Uterus (tissue), 4 donors: ENCODE data around the gene SRRM5. TPM values are rescaled to one million over a fixed set of nuclear protein-coding genes. Genes with fewer than 3 reads are reported as not detected.
"Not testable (repeated sequence)": the region's sequence is repeated elsewhere in the genome, so short reads cannot be mapped to it uniquely, and the experiment has no call there.

Experiments used
- DNase-seq, 2 donors: peaks; one replicate each; pipeline ENCODE4 v3.0.0-alpha.2; 2019 to 2020
- H3K27ac ChIP-seq, 2 donors: fragments of 200-600 bp; sonication (generic); 1 replicate in 1 of 2; 2 replicates in 1 of 2; pipeline ENCODE4 v1.5.1; 2016 to 2018
- H3K27me3 ChIP-seq, 2 donors: fragments of 200-600 bp; sonication (generic); one replicate each; pipeline ENCODE4 v1.5.1; 2018 to 2019; ENCODE audit warnings: control low read depth in 1 of 2
- H3K36me3 ChIP-seq, 2 donors: fragments of 200-600 bp; sonication (generic); one replicate each; pipeline ENCODE4 v1.5.1; 2019; ENCODE audit warnings: control low read depth in 1 of 2
- H3K4me1 ChIP-seq, 2 donors: fragments of 200-600 bp; sonication (generic); one replicate each; pipeline ENCODE4 v1.5.1; 2018 to 2019; ENCODE audit warnings: control low read depth in 1 of 2
- H3K4me3 ChIP-seq, 2 donors: fragments of 200-600 bp; sonication (generic); 1 replicate in 1 of 2; 2 replicates in 1 of 2; pipeline ENCODE4 v1.5.1; 2018 to 2019; ENCODE audit warnings: mild to moderate bottlenecking in 1 of 2
- H3K9me3 ChIP-seq, 2 donors: fragments of 200-600 bp; sonication (generic); one replicate each; pipeline ENCODE4 v1.5.1; 2019; ENCODE audit warnings: control low read depth in 1 of 2
- CTCF ChIP-seq, 4 experiments: fragments of 200-600 bp in 2 of 4; fragments of 450-650 bp in 2 of 4; sonication (generic) in 2 of 4; IDR thresholded peaks; one replicate each; pipeline ENCODE4 v1.5.1; 2016 to 2019; ENCODE audit warnings: antibody characterized with exemption in 4 of 4, mild to moderate bottlenecking in 2 of 4, moderate library complexity in 1 of 4
- POLR2A ChIP-seq, 2 donors: fragments of 450-650 bp; IDR thresholded peaks; one replicate each; pipeline ENCODE4 v1.6.1; 2016; ENCODE audit warnings: antibody characterized with exemption in 2 of 2, mild to moderate bottlenecking in 1 of 2, moderate library complexity in 1 of 2
- intact Hi-C: fragments of 100-400 bp; cut with DNase I; formaldehyde crosslinking; loops from one replicate; pipeline ENCODE4 v1.15.1; 2023; ENCODE audit warnings: low total_unique reads
- total RNA-seq, 4 donors: library from RNA; depleted of rRNA in 3 of 4; stranded (reverse); fragments of >200 nt in 3 of 4; gene quantifications; one replicate each; pipeline versions ENCODE4 v1.1.0 to v1.2.4, GENCODE V29; 2014 to 2023
- donor health status: DM: yes; HTN: yes; CAD: no.

SRRM5 gene
- total RNA-seq, 4 donors from 2014 or later = 0.58 TPM; not detected in 3

- Histone ChIP-seq H3K36me3 (no peaks in the 10 kb centered on the region), H3K27ac (no peak overlapping the region), H3K4me1 (peaks cover 5 to 20% of the 10 kb centered on the region in 2 donors), H3K9me3 (no peaks in the 10 kb centered on the region), H3K4me3 (no peak overlapping the region), H3K27me3 (no peaks in the 10 kb centered on the region)
- no peak for DNase-seq
- intact Hi-C loops = no loop called here
- no peak for TF ChIP-seq POLR2A (IDR thresholded peaks at IDR 0.05)
- no peak for TF ChIP-seq CTCF (IDR thresholded peaks at IDR 0.05)
These were observed 13.2 kb upstream of the SRRM5 start for GRCh38 chr19:43598445-43599240.

- no peaks in the 10 kb centered on the region for H3K36me3 ChIP-seq
- H3K9me3 ChIP-seq = no peaks in the 10 kb centered on the region
- H3K27me3 ChIP-seq = no peaks in the 10 kb centered on the region
- intact Hi-C loops = no loop called here
- TF ChIP-seq POLR2A (IDR thresholded peaks at IDR 0.05) = no peak
- TF ChIP-seq CTCF (IDR thresholded peaks at IDR 0.05) = no peak
- H3K4me1 ChIP-seq = peaks cover 5 to 12% of the 10 kb centered on the region in 2 donors
- H3K4me3 ChIP-seq = no peak overlapping the region
- no peak for DNase-seq
- no peak overlapping the region for H3K27ac ChIP-seq
These were observed 12.1 kb upstream of the SRRM5 start for GRCh38 chr19:43599635-43600295.

- H3K36me3 ChIP-seq, H3K27me3 ChIP-seq, H3K4me1 ChIP-seq, DNase-seq, H3K9me3 ChIP-seq, H3K4me3 ChIP-seq, intact Hi-C loops, H3K27ac ChIP-seq: not testable (repeated sequence)
These were observed 11.6 kb upstream of the SRRM5 start for GRCh38 chr19:43600326-43600725.

- Histone ChIP-seq H3K9me3 (no peaks in the 10 kb centered on the region), H3K4me1 (no peaks in the 10 kb centered on the region), H3K36me3 (no peaks in the 10 kb centered on the region), H3K27ac (no peak overlapping the region), H3K4me3 (no peak overlapping the region), H3K27me3 (no peaks in the 10 kb centered on the region)
- TF ChIP-seq CTCF (IDR thresholded peaks at IDR 0.05) (no peak), POLR2A (IDR thresholded peaks at IDR 0.05) (no peak)
- intact Hi-C loops = no loop called here
- DNase-seq = no peak
These were observed 5.9 kb upstream of the SRRM5 start for GRCh38 chr19:43605875-43606568.

GRCh38 chr19:43606569-43607229 lies 5.2 kb upstream of the SRRM5 start:
- no peaks in the 10 kb centered on the region for H3K4me1 ChIP-seq
- no peak for DNase-seq
- intact Hi-C loops = no loop called here
- no peaks in the 10 kb centered on the region for H3K27me3 ChIP-seq
- H3K4me3 ChIP-seq = no peak overlapping the region
- H3K27ac ChIP-seq = no peak overlapping the region
- H3K9me3 ChIP-seq = no peaks in the 10 kb centered on the region
- H3K36me3 ChIP-seq = no peaks in the 10 kb centered on the region
- no peak for TF ChIP-seq POLR2A (IDR thresholded peaks at IDR 0.05)
- no peak for TF ChIP-seq CTCF (IDR thresholded peaks at IDR 0.05)
